Endodermal cell (in vitro differentiated cells): ENCODE results near the gene NRM. TPM values are rescaled to one million over a fixed set of nuclear protein-coding genes. Genes with fewer than 3 reads are reported as not detected.

ENCODE experiments used
- DNase-seq: peaks from one replicate; pipeline ENCODE4 v3.0.0-alpha.2; 2017
- H3K27ac ChIP-seq: 2 replicates; pipeline ENCODE4 v1.5.1; 2013; ENCODE audit warnings: mild to moderate bottlenecking, low read depth, low read length, moderate library complexity
- H3K27me3 ChIP-seq: 2 replicates; pipeline ENCODE4 v1.6.1; 2013; ENCODE audit warnings: mild to moderate bottlenecking, low read length, moderate library complexity; ENCODE audit not compliant: insufficient read depth, control insufficient read depth, poor library complexity, severe bottlenecking
- H3K36me3 ChIP-seq: 2 replicates; pipeline ENCODE4 v1.7.0; 2013; ENCODE audit warnings: mild to moderate bottlenecking, low read length, moderate library complexity; ENCODE audit not compliant: control insufficient read depth, insufficient read depth
- H3K4me1 ChIP-seq: one replicate; pipeline ENCODE4 v1.7.0; 2013; ENCODE audit warnings: low read length; ENCODE audit not compliant: control insufficient read depth, insufficient read depth
- H3K4me3 ChIP-seq: 2 replicates; pipeline ENCODE4 v1.5.1; 2013; ENCODE audit warnings: mild to moderate bottlenecking, low read length, moderate library complexity
- H3K9ac ChIP-seq: 2 replicates; pipeline ENCODE4 v1.6.1; 2013; ENCODE audit warnings: mild to moderate bottlenecking, low read length, moderate library complexity; ENCODE audit not compliant: poor library complexity, severe bottlenecking; ENCODE audit errors: extremely low read depth
- H3K9me3 ChIP-seq: 2 replicates; pipeline ENCODE4 v1.6.1; 2013; ENCODE audit warnings: mild to moderate bottlenecking, low read length, moderate library complexity; ENCODE audit not compliant: control insufficient read depth
- H3K27ac Mint-ChIP-seq: 2 replicates; pipeline ENCODE4 v1.8.0; 2020; ENCODE audit warnings: mixed read lengths
- H3K27me3 Mint-ChIP-seq: 2 replicates; pipeline ENCODE4 v1.8.0; 2021; ENCODE audit warnings: mild to moderate bottlenecking, mixed read lengths; ENCODE audit not compliant: insufficient read depth
- H3K36me3 Mint-ChIP-seq: 2 replicates; pipeline ENCODE4 v1.8.0; 2020; ENCODE audit warnings: low read depth, mixed read lengths
- H3K4me1 Mint-ChIP-seq: 2 replicates; pipeline ENCODE4 v1.8.0; 2020; ENCODE audit warnings: mixed read lengths
- H3K4me3 Mint-ChIP-seq: 2 replicates; pipeline ENCODE4 v1.8.0; 2020; ENCODE audit warnings: mild to moderate bottlenecking, moderate library complexity, mixed read lengths
- H3K9me3 Mint-ChIP-seq: 2 replicates; pipeline ENCODE4 v1.8.0; 2020; ENCODE audit warnings: mild to moderate bottlenecking, mixed read lengths
- whole genome bisulfite sequencing, 2 experiments: methylation state at CpG; one replicate each; pipeline versions ENCODE4 v1.1.5 to v1.1.7; 2013; ENCODE audit warnings: missing lambda C conversion rate in 2 of 2, mixed read lengths in 1 of 2; ENCODE audit not compliant: insufficient coverage in 1 of 2, insufficient read length in 1 of 2; 5-methylcytosine and 5-hydroxymethylcytosine counted together
- total RNA-seq, 2 donors: library from RNA; stranded (reverse); fragmentation: NEBNext Ultra II Directional in 1 of 2; extraction: Animal tissue kit (Norgen Biotek cat#: 25700) in 1 of 2; gene quantifications; 2 replicates in 1 of 2; 3 replicates in 1 of 2; pipeline ENCODE4 v1.2.1, GENCODE V29; 2021
- TF ChIP-seq, protein P1 (sequence below): fragments of 200-600 bp; sonication (generic); conservative IDR thresholded peaks from 2 replicates; pipeline ENCODE4 v1.5.0; 2021; ENCODE audit warnings: antibody characterized with exemption, mild to moderate bottlenecking

The NRM gene
- total RNA-seq, 2 donors from 2014 or later: 37.1 TPM

DNA sequence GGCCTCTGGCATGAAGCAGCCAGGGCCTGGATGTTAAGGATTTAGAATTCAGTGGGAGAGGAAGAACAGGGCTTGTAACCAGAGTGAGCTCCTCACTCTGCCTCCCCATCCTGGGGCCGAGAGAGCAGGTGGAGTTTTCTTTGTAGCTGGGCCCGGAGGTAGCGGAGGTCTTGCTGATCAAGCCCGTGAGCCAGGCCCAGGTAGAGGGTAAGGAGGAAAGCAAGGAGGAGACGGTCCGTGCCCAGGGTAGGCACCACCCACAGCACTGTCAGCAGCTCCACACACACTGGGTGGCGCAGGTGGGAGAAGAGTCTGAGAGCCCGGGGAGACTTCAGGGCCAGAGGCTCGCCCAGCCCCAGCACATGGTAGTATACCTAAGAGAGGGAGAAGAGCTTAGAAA, 2.2 kb downstream of the NRM start:
- Histone ChIP-seq H3K27me3 (no peaks in the 10 kb centered on the region), H3K36me3 (peaks cover 3% of the 10 kb centered on the region), H3K4me3 (peak overlapping the region; percentile 95), H3K9me3 (no peaks in the 10 kb centered on the region), H3K9ac (no peak overlapping the region), H3K27ac (no peak overlapping the region), H3K4me1 (peaks cover 6% of the 10 kb centered on the region)
- DNase-seq: no peak
- Mint-ChIP-seq H3K27me3 (no peaks in the 10 kb centered on the region), H3K4me3 (peak overlapping the region; percentile 75), H3K4me1 (peaks cover 52% of the 10 kb centered on the region), H3K27ac (no peak overlapping the region), H3K36me3 (peaks cover 12% of the 10 kb centered on the region), H3K9me3 (no peaks in the 10 kb centered on the region)
- WGBS, 2 experiments: 96% methylated on average over 9 of the region's 9 CpGs; no CpG with 5 or more reads in 1 of the 2 experiments
- TF ChIP-seq, protein P1, sequence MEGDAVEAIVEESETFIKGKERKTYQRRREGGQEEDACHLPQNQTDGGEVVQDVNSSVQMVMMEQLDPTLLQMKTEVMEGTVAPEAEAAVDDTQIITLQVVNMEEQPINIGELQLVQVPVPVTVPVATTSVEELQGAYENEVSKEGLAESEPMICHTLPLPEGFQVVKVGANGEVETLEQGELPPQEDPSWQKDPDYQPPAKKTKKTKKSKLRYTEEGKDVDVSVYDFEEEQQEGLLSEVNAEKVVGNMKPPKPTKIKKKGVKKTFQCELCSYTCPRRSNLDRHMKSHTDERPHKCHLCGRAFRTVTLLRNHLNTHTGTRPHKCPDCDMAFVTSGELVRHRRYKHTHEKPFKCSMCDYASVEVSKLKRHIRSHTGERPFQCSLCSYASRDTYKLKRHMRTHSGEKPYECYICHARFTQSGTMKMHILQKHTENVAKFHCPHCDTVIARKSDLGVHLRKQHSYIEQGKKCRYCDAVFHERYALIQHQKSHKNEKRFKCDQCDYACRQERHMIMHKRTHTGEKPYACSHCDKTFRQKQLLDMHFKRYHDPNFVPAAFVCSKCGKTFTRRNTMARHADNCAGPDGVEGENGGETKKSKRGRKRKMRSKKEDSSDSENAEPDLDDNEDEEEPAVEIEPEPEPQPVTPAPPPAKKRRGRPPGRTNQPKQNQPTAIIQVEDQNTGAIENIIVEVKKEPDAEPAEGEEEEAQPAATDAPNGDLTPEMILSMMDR: no peak

DNA sequence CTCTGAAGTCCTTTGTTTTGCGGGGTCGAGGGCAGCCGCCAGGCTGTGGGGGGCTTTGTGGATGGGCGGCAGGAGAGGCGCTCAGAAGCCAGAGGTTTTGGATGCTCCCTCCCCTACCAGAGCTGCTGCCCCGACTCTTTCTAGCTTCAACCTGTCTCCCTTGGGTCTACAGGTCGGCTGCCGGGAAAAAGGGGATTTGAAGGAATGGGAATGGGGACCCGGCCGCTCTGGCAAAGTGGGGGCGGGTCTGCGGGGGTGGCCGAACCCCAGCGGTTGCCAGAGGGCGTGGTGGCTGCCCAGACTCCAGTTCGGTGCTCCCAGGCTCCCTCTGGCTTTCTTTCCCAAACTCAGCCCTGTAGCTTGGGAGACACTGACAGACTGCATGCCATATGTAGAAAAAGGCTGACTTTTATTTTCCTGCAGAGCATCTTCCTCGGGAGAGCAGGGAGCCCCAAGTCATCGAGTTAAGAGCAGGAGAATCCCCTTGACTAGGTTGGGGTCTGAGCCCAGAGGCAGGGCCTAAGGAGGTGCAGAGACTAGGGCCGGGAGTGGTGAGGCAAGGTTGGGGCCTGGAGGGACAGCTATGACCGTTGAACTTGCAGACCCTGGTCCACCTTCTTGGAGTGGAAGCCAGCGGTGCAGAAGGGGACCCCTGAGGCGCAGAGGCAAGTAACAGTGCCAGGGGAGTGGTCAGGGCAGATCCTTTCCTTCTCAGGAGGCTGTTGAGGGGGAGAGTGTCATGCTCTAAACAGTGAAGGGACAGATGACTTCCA, 2.9 kb downstream of the NRM start:
- no peak for DNase-seq
- Histone ChIP-seq H3K36me3 (peaks cover 5% of the 10 kb centered on the region), H3K27ac (peak overlapping the region; percentile 97), H3K27me3 (no peaks in the 10 kb centered on the region), H3K9me3 (no peaks in the 10 kb centered on the region), H3K9ac (peak overlapping the region; percentile 66), H3K4me1 (peaks cover 10% of the 10 kb centered on the region), H3K4me3 (peak overlapping the region; percentile 95)
- Mint-ChIP-seq H3K4me1 (peaks cover 59% of the 10 kb centered on the region), H3K27me3 (no peaks in the 10 kb centered on the region), H3K4me3 (peak overlapping the region; percentile 75), H3K27ac (peak overlapping the region; percentile 88), H3K9me3 (no peaks in the 10 kb centered on the region), H3K36me3 (peaks cover 12% of the 10 kb centered on the region)
- 18 to 62% methylated on average over 5 to 22 of the region's 22 CpGs for WGBS, 2 experiments
- TF ChIP-seq, protein P1: peak; percentile 11

DNA sequence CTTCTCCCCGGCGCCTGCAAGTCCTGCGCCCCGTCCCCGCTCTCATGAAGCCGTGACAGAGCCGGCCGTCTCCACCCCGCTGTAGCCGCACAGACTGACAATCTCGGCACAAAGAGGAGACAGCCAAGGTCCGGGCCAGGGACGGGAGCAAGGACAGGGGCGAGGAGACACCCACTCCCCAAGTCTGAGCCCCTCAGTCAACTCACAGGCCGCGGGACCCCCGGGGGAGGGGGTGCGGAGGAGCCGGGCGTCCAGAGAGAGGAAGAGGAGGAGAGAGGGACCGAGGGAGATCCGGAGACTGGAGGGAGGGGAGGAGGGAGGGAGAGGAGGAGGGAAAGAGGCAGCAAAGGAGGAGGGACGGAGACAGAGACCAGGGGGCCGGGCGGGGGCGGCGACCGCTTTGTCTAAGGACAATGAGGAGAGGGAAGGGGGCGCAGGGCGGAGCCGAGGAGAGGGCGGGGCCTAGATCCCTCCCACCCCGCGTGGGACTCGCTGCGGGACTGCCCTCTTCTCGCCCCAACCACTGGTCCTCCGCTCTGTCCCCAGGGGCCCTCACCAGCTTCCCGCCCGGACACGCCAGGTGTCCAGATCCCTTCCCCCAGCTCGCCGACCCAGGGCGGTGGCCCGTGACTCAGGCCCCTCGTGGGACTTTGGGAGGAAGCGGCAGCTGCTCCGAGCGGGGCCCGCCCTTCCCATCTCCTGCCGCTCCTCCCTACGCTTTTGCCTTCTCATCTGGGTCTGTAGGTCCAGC, 3.7 kb downstream of the NRM start:
- no peaks in the 10 kb centered on the region for H3K9me3 ChIP-seq
- H3K4me3 ChIP-seq: peak overlapping the region; percentile 95
- H3K4me1 ChIP-seq: peaks cover 16% of the 10 kb centered on the region
- peak overlapping the region; percentile 88 for H3K27ac Mint-ChIP-seq
- peak; percentile 95 for DNase-seq
- peak overlapping the region; percentile 75 for H3K4me3 Mint-ChIP-seq
- H3K27ac ChIP-seq: peak overlapping the region; percentile 97
- peak overlapping the region; percentile 66 for H3K9ac ChIP-seq
- peaks cover 7% of the 10 kb centered on the region for H3K36me3 ChIP-seq
- 0% methylated on average over 13 to 52 of the region's 52 CpGs for WGBS, 2 experiments
- peaks cover 12% of the 10 kb centered on the region for H3K36me3 Mint-ChIP-seq
- H3K9me3 Mint-ChIP-seq: no peaks in the 10 kb centered on the region
- TF ChIP-seq, protein P1: no peak
- peaks cover 65% of the 10 kb centered on the region for H3K4me1 Mint-ChIP-seq
- no peaks in the 10 kb centered on the region for H3K27me3 Mint-ChIP-seq
- H3K27me3 ChIP-seq: no peaks in the 10 kb centered on the region
